Measurements from ENCODE around the gene AFAP1L1. TPM values are rescaled to one million over a fixed set of nuclear protein-coding genes. Genes with fewer than 3 reads are reported as not detected.

The AFAP1L1 gene
- total and polyA plus RNA-seq, 2 experiments from 2014 or later = 1.2 to 2.3 TPM

GRCh38 chr5:149265068-149265465 lies 6.6 kb upstream of the AFAP1L1 start:
- TF ChIP-seq CTCF (IDR thresholded peaks at IDR 0.05; ENCODE audit: poor library complexity) = no peak
- H2AFZ ChIP-seq = no peak overlapping the region
- no peak overlapping the region for H3K27ac ChIP-seq
- WGBS (ENCODE audit: low lambda C conversion rate, missing lambda C conversion rate) = 86% methylated on average over 7 of the region's 7 CpGs
- H4K20me1 ChIP-seq (ENCODE audit: insufficient read depth, poor library complexity, severe bottlenecking) = no peaks in the 10 kb centered on the region
- H3K4me1 ChIP-seq (ENCODE audit: insufficient read depth) = no peaks in the 10 kb centered on the region
- H3K79me2 ChIP-seq = no peaks in the 10 kb centered on the region
- H3K4me3 ChIP-seq = no peak overlapping the region
- H3K27me3 ChIP-seq = peaks cover 32% of the 10 kb centered on the region
- H3K4me2 ChIP-seq = no peak overlapping the region
- H3K36me3 ChIP-seq (replicated peaks; ENCODE audit: insufficient read depth, low read depth) = no peaks in the 10 kb centered on the region
- no peak for DNase-seq (ENCODE audit: low spot score)
- H3K9me3 ChIP-seq (ENCODE audit: low read depth) = no peaks in the 10 kb centered on the region
- no peaks in the 10 kb centered on the region for H3K9me2 ChIP-seq (replicated peaks; ENCODE audit: insufficient read depth)

- Histone ChIP-seq H3K4me3 (no peak overlapping the region), H3K4me1 (ENCODE audit: insufficient read depth) (no peaks in the 10 kb centered on the region), H4K20me1 (ENCODE audit: insufficient read depth, poor library complexity, severe bottlenecking) (no peaks in the 10 kb centered on the region), H3K9me3 (ENCODE audit: low read depth) (no peaks in the 10 kb centered on the region), H3K27me3 (peaks cover 29% of the 10 kb centered on the region), H3K4me2 (no peak overlapping the region), H3K36me3 (replicated peaks; ENCODE audit: insufficient read depth, low read depth) (no peaks in the 10 kb centered on the region), H3K27ac (no peak overlapping the region), H2AFZ (no peak overlapping the region), H3K9me2 (replicated peaks; ENCODE audit: insufficient read depth) (no peaks in the 10 kb centered on the region), H3K79me2 (no peaks in the 10 kb centered on the region)
- TF ChIP-seq CTCF (IDR thresholded peaks at IDR 0.05; ENCODE audit: poor library complexity) (peak; percentile 12), EZH2 (IDR thresholded peaks at IDR 0.05; ENCODE audit: borderline replicate concordance) (no peak), EZH2phosphoT487 (IDR thresholded peaks at IDR 0.05; ENCODE audit: low read depth, severe bottlenecking, unreplicated experiment) (no peak)
- DNase-seq (ENCODE audit: low spot score) = peak; percentile 16
- 54% methylated on average over 4 of the region's 4 CpGs for WGBS (ENCODE audit: low lambda C conversion rate, missing lambda C conversion rate)
Measured at GRCh38 chr5:149265597-149265996, 6.1 kb upstream of the AFAP1L1 start.

- Histone ChIP-seq H3K9me3 (ENCODE audit: low read depth) (no peaks in the 10 kb centered on the region), H2AFZ (no peak overlapping the region), H3K36me3 (replicated peaks; ENCODE audit: insufficient read depth, low read depth) (no peaks in the 10 kb centered on the region), H3K4me3 (no peak overlapping the region), H3K79me2 (no peaks in the 10 kb centered on the region), H4K20me1 (ENCODE audit: insufficient read depth, poor library complexity, severe bottlenecking) (no peaks in the 10 kb centered on the region), H3K9me2 (replicated peaks; ENCODE audit: insufficient read depth) (no peaks in the 10 kb centered on the region), H3K27ac (no peak overlapping the region), H3K27me3 (peaks cover 22% of the 10 kb centered on the region), H3K4me2 (no peak overlapping the region), H3K4me1 (ENCODE audit: insufficient read depth) (no peaks in the 10 kb centered on the region)
- TF ChIP-seq CTCF (IDR thresholded peaks at IDR 0.05; ENCODE audit: poor library complexity) = no peak
- TF ChIP-seq EZH2 (IDR thresholded peaks at IDR 0.05; ENCODE audit: borderline replicate concordance) = no peak
- TF ChIP-seq EZH2phosphoT487 (IDR thresholded peaks at IDR 0.05; ENCODE audit: low read depth, severe bottlenecking, unreplicated experiment) = no peak
- WGBS (ENCODE audit: low lambda C conversion rate, missing lambda C conversion rate) = 86% methylated on average over 9 of the region's 9 CpGs
- DNase-seq (ENCODE audit: low spot score) = no peak
Measured at GRCh38 chr5:149267241-149267973, 4.3 kb upstream of the AFAP1L1 start.
